NCI-H1092 treated with DMSO at 0.1 percent for 48 hours (cell line): ENCODE measurements around the gene STX8.
A peak's percentile ranks its signal among the peaks of the same experiment; 100 is the strongest.
"Not testable (repeated sequence)": the region's sequence is repeated elsewhere in the genome, so short reads cannot be mapped to it uniquely, and the experiment has no call there.

Experiments
- DNase-seq: peaks from one replicate; lab custom pipeline; 2025; lab: John Stamatoyannopoulos, UW

Gene STX8

DNA sequence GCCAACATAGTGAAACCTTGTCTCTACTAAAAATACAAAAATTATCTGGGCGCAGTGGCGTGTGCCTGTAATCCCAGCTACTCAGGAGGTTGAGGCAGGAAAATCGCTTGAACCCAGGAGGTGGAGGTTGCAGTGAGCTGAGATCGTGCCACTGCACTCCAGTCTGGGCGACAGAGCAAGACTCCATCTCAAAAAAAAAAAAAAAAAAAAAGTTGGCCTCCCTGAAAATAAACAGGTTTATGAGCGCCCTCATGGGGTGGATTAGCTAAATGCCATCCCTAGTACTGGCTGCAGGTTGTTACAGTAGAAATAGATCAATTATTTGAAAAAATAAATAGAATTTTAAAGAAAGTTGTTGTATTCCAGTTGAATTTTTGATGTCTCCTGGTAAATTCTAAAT lies 20.9 kb downstream of the STX8 start:
- not testable (repeated sequence) for DNase-seq

DNA sequence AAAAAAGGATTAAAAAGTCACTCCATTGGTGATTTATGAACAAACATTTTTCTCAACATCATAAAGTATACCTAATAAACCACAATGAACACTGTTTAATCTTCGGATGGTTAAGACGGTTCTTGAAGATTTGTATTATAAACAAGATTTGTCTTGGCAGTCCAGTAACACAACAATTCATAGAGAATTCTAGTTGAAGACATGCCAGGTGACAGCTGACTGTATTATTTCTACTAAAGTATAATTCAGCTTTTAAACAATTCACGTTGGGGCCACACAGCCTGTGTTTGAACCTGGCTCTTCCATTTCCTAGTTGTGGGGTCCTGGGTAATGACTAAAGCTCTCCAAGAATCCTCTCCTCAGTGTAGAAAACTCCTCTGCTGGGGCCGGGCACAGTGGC lies 22.0 kb downstream of the STX8 start:
- DNase-seq: no peak

DNA sequence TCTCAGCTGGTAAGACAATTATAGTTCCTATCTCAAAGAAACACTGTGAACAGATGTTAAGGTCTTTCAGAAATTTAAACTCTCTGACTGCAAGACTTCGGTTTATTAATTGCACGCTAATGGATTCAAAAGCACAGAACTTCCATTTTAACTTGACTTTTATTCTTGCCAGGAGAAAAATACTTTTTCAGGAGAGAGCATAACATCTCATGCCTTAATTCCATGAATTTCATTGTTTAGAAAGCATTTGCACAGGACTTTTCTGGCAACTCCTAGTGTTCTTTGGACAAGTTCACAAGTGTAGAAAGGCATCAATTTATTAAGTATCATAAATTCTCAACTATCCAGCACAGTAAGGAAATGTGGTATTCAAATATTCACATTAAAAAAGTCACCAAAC lies 22.4 kb downstream of the STX8 start:
- DNase-seq: no peak

GRCh38 chr17:9549215-9549614 lies 26.4 kb downstream of the STX8 start:
- DNase-seq: no peak

DNA sequence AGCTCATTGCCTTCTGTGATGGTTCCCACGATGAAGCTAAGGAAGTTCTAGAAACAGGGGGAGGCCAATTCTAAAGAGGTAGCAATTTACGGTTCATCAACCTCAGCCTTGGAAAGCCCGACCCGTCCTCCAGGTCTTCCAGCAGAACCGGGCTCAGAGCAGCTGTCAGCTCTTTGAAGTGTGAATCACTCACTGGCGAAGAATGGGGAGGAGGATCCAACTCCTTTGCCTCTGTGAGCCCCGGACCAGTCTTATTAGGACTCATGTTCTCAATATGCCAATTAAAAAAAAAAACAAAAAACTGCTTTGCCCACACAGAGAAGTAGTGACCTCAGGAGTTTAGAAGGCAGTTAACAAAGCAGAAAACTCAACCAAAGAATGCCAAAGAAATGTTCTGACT lies 31.4 kb downstream of the STX8 start:
- DNase-seq: no peak

DNA sequence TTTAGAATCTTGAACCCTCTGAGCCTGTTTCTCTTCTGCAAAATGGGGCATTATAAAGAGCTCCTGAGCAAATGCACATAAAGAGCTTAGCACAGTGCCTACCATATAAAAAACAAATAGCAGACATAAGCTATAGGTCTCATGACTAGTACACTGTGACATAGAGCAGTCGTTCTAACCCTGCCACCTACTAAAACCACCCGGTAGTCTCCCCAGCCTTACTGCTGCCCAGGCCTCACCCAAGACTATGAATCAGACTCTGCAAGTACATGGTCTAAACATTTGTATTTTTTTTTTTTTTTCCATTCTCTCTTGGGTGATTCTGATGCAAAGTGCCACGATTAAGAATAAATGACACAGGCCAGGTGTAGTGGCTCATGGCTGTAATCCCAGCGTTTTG lies 33.9 kb downstream of the STX8 start:
- DNase-seq: no peak

- DNase-seq: no peak
Observed at GRCh38 chr17:9538626-9539025, 37.0 kb downstream of the STX8 start.

DNA sequence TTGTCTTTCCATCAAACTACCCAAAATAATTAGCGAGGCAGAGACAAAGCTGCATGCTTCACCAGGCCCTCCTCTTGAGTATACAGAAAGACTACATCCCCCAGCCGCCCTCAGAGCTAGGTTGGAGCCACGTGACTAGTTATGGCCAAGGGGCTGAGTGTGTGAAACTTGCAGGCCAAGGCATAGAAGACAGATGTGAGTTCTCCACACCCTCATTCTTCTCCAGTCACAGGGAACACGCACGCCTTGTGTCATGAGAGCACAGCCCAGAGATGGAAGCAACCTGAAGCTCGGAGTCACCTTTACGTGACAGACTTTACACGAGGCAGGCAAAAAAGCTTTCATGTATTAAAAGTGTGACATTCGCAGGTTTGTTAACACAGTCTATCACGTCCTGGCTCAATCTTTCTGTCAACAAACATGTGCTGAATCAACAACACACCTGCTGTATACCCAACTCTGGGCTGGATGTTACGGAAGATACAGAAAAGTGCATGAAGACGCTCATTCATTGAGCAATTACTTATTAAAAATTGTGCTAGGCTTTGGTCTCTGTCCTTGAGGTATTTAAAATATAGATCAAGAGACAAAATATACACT lies 38.3 kb downstream of the STX8 start:
- no peak for DNase-seq

DNA sequence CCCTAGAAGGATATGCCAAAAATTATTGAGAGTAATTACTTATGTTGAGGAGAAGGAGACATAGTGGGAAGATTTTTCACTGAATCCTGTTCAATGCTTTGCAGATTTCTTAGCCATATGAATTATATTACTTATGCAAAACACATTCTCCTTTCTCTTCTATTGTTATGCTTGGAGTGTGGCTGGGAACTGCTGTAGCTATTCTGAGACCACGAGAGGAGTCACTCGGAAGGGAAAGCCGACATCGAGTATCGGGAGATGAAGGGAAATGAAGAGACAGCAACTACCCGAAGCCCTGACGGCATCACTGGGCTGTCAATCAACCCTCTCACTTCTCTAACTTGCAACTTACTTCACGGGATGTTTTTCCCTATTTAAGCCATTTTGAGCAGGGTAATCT lies 39.6 kb downstream of the STX8 start:
- DNase-seq: no peak

- no peak for DNase-seq
Observed at GRCh38 chr17:9533441-9533840, 42.2 kb downstream of the STX8 start.

- DNase-seq: no peak
Observed at GRCh38 chr17:9532715-9533114, 42.9 kb downstream of the STX8 start.

- DNase-seq: no peak
Observed at GRCh38 chr17:9531034-9531433, 44.6 kb downstream of the STX8 start.

DNA sequence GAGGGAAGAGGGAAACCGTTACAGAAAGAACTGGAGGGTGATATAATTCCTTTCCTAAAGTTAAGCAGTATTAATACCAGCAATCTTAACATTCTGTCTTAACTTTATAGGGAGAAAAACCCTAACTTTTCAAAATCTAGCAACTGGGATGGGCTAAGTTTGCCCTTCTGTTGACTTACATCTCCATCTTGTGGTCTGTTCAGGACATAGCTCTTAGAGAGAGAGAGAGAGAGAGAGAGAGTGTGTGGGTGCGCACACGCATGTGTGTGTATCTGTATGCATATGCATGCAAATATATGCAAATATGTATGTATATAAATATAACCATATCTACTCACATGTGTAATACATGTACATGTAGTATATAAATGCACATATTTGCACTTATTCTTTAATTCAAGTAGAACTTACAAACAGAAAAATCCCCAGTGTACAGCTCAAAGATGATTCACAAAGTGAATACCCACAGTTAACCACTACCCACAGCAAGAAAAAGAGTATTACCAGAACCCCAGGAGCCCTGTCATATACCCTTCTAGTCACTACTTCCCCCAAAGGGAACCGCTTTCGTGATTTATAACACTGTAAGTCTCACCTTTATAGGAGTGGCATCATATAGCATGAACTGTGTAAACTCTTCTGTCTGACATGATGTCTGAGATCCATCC lies 46.5 kb downstream of the STX8 start:
- DNase-seq: no peak

GRCh38 chr17:9527788-9528187 lies 47.8 kb downstream of the STX8 start:
- no peak for DNase-seq

- peak; percentile 14 for DNase-seq
Observed at GRCh38 chr17:9522074-9522473, 53.5 kb downstream of the STX8 start.

GRCh38 chr17:9521062-9521461 lies 54.6 kb downstream of the STX8 start:
- no peak for DNase-seq

- DNase-seq: no peak
Observed at GRCh38 chr17:9520649-9521048, 55.0 kb downstream of the STX8 start.

DNA sequence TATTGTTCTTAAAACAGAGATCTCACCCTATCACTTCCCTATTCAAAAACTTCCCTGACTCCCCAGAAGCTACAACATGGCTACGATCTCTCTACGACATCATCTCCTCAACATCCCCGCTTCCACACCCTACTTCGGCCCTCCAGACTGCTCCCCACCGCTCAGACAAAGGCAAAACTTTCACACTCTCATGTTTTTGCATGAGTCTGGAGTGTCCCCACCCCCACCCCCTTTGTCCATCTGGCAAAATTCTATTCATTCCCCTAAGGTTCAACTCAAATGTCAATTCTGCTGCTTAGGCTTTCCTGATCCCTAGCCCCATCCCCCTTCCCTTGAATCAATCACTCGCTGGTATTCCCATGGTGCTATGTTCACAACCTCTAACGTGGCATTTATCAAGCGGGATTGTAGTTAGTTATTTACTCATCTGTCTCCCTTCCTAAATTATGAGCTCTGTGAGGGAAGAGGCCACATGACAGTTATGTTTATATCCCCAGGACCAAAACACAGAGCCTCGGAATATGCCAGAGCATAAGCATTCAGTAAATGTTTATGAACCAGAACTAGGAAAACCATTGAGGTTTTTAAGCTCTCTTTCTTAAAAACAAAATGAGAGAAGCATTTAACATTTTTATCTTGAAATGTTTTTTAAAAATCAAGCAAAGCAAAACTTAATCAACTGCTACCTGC lies 55.9 kb downstream of the STX8 start:
- no peak for DNase-seq

DNA sequence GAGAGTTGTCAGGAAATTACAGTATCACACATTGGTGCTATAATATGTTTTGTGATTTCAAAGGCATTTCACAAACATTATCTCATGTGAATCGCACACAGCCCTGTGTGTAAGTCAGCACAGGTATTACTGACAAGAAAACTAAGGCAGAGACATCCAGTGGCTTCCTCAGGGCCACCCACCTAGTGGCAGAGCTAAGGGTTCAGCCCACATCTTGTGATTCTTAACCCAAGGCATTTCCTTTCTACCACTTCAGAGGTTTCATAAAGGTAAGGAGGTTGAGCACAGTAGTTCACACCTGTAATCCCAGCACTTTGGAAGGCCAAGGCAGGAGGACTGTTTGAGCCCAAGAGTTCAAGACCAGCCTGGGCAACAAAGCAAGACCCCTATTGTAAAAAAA lies 58.2 kb downstream of the STX8 start:
- no peak for DNase-seq

- no peak for DNase-seq
Observed at GRCh38 chr17:9513266-9513665, 62.4 kb downstream of the STX8 start.

- DNase-seq: no peak
Observed at GRCh38 chr17:9512323-9513168, 63.1 kb downstream of the STX8 start.

GRCh38 chr17:9509236-9509816 lies 66.3 kb downstream of the STX8 start:
- DNase-seq: no peak
